Gastrocnemius medialis (tissue), 4 donors: ENCODE measurements around the gene B4GALT5.

Experiments used
- POLR2A ChIP-seq, 2 donors: fragments of 450-650 bp; IDR thresholded peaks; one replicate each; pipeline ENCODE4 v1.6.1; 2017; ENCODE audit warnings: antibody characterized with exemption in 2 of 2, mild to moderate bottlenecking in 2 of 2, moderate library complexity in 2 of 2
- TF ChIP-seq, protein P1 (sequence below), 5 experiments: fragments of 450-650 bp in 3 of 5; fragments of 200-600 bp in 2 of 5; sonication (generic) in 2 of 5; IDR thresholded peaks in 4 of 5; conservative IDR thresholded peaks in 1 of 5; 1 replicate in 4 of 5; 2 replicates in 1 of 5; pipeline ENCODE4 v1.5.1; 2016 to 2019; ENCODE audit warnings: antibody characterized with exemption in 5 of 5, mild to moderate bottlenecking in 3 of 5, moderate library complexity in 3 of 5

DNA sequence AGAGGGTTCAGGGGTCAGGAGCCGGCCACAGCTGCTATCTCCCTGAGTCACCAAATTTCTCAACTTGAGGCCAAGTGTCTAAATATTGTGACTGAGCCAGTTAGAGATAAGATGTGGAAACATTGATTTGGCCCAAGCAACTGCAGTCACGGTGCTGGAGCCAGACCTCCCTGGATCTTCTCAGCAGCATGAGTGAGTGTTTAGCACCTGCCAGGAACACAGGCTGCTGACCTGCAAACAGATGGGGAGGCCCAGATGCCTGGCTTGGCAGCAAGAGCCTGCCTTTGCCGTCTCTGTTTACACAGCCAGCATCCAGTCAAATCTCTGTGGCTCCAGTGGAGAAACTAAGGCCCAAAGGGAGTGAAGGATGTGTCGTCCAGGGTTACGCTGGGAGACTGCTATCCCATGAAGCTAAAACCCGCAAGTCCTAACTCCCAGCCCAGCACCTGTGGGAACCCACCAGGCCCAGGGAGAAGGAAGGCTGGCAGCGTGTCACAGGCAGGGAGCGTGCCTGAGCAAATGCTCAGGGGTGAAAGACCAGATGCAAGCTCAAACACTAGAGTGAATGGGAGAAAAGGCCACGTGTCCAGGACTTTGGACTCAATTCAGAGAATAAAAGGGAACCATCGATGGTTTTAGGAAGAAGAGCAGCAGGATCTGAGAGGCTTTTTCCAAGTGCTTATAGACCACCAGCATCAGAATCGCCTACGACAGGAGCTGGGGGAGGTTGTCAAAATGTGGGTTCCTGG is 129.8 kb downstream of the B4GALT5 start:
- no peak for TF ChIP-seq POLR2A (IDR thresholded peaks at IDR 0.05)
- TF ChIP-seq, protein P1, sequence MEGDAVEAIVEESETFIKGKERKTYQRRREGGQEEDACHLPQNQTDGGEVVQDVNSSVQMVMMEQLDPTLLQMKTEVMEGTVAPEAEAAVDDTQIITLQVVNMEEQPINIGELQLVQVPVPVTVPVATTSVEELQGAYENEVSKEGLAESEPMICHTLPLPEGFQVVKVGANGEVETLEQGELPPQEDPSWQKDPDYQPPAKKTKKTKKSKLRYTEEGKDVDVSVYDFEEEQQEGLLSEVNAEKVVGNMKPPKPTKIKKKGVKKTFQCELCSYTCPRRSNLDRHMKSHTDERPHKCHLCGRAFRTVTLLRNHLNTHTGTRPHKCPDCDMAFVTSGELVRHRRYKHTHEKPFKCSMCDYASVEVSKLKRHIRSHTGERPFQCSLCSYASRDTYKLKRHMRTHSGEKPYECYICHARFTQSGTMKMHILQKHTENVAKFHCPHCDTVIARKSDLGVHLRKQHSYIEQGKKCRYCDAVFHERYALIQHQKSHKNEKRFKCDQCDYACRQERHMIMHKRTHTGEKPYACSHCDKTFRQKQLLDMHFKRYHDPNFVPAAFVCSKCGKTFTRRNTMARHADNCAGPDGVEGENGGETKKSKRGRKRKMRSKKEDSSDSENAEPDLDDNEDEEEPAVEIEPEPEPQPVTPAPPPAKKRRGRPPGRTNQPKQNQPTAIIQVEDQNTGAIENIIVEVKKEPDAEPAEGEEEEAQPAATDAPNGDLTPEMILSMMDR (IDR thresholded peaks at IDR 0.05 in 4 of 5, conservative IDR thresholded peaks at IDR 0.05 in 1 of 5) = no peak
